Endothelial cell of umbilical vein (primary cell): ENCODE data around the gene CHADL.

Experiments
- CTCF ChIP-seq, 2 donors: IDR thresholded peaks; 1 replicate in 1 of 2; 2 replicates in 1 of 2; pipeline ENCODE4 v1.5.1; 2011; ENCODE audit warnings: low read length in 2 of 2, mild to moderate bottlenecking in 2 of 2, moderate library complexity in 2 of 2, control low read depth in 1 of 2, inconsistent platforms in 1 of 2, low read depth in 1 of 2; ENCODE audit not compliant: insufficient read depth in 1 of 2; ENCODE audit errors: extremely low read depth in 1 of 2
- EZH2 ChIP-seq: IDR thresholded peaks from 2 replicates; pipeline ENCODE4 v1.6.1; 2012; ENCODE audit warnings: borderline replicate concordance, low read depth, mild to moderate bottlenecking, moderate library complexity, low read length, inconsistent platforms; ENCODE audit not compliant: severe bottlenecking
- MAX ChIP-seq: IDR thresholded peaks from 2 replicates; pipeline ENCODE4 v1.6.1; 2011; ENCODE audit not compliant: insufficient read depth, insufficient read length
- MYC ChIP-seq: IDR thresholded peaks from one replicate; pipeline ENCODE4 v1.6.1; 2011; ENCODE audit warnings: mild to moderate bottlenecking, low read depth, low read length
- POLR2A ChIP-seq: IDR thresholded peaks from 2 replicates; pipeline ENCODE4 v1.6.1; 2012; ENCODE audit warnings: low read depth, mild to moderate bottlenecking, control low read depth, low read length

GRCh38 chr22:41234815-41235695, 5.7 kb downstream of the CHADL start:
- TF ChIP-seq POLR2A (no peak), CTCF (IDR thresholded peaks at IDR 0.05; ENCODE audit: extremely low read depth in 1 of 2, insufficient read depth in 1 of 2, low read depth in 1 of 2, low read length in 2 of 2) (no peak), MYC (no peak), MAX (no peak), EZH2 (no peak)
